OCI-LY1 (cell line): ENCODE data around the gene GRHPR.

Experiments
- H2AFZ ChIP-seq: fragments of 200-600 bp; sonication (generic), shearing (Covaris generic); 2 replicates; pipeline ENCODE4 v1.6.0; 2014; ENCODE audit warnings: antibody characterized with exemption, mild to moderate bottlenecking, low read length
- H3F3A ChIP-seq: fragments of 200-600 bp; sonication (generic), shearing (Covaris generic); 2 replicates; pipeline ENCODE4 v1.6.0; 2014; ENCODE audit warnings: mild to moderate bottlenecking, antibody characterized with exemption, low read length, moderate library complexity; ENCODE audit not compliant: insufficient read depth
- H3K27ac ChIP-seq: fragments of 200-600 bp; sonication (generic); 2 replicates; pipeline ENCODE4 v1.5.1; 2014; ENCODE audit warnings: low read length, mixed run types, mild to moderate bottlenecking, low read depth; ENCODE audit not compliant: poor library complexity, severe bottlenecking
- H3K27me3 ChIP-seq: fragments of 200-600 bp; sonication (generic); 2 replicates; pipeline ENCODE4 v1.6.0; 2014; ENCODE audit warnings: antibody characterized with exemption, mild to moderate bottlenecking, low read length, moderate library complexity; ENCODE audit not compliant: insufficient read depth
- H3K36me3 ChIP-seq: fragments of 200-600 bp; sonication (generic); 2 replicates; pipeline ENCODE4 v1.6.1; 2014; ENCODE audit warnings: mild to moderate bottlenecking, antibody characterized with exemption, low read length, moderate library complexity, mixed read lengths; ENCODE audit not compliant: insufficient read depth
- H3K4me1 ChIP-seq: fragments of 200-600 bp; sonication (generic); 2 replicates; pipeline ENCODE4 v1.5.1; 2014; ENCODE audit warnings: mild to moderate bottlenecking, low read length, moderate library complexity; ENCODE audit not compliant: insufficient read depth, severe bottlenecking
- H3K4me2 ChIP-seq: fragments of 200-600 bp; sonication (generic), shearing (Covaris generic); 2 replicates; pipeline ENCODE4 v1.6.1; 2014; ENCODE audit warnings: low read length
- H3K4me3 ChIP-seq: fragments of 200-600 bp; sonication (generic); 2 replicates; pipeline ENCODE4 v1.5.1; 2014; ENCODE audit warnings: low read length, low read depth, mild to moderate bottlenecking, mixed read lengths; ENCODE audit not compliant: poor library complexity, severe bottlenecking
- H3K79me2 ChIP-seq: fragments of 200-600 bp; shearing (Covaris generic); 2 replicates; pipeline ENCODE4 v1.6.1; 2016; ENCODE audit warnings: mixed run types, low read length, mixed read lengths; ENCODE audit not compliant: insufficient read depth
- H3K9ac ChIP-seq: fragments of 200-600 bp; sonication (generic), shearing (Covaris generic); 2 replicates; pipeline ENCODE4 v1.6.1; 2014; ENCODE audit warnings: mild to moderate bottlenecking, low read length, mixed read lengths
- H3K9me2 ChIP-seq: fragments of 200-600 bp; sonication (generic), shearing (Covaris generic); 2 replicates; pipeline ENCODE4 v1.6.1; 2014; ENCODE audit warnings: low read depth, mild to moderate bottlenecking, low read length, mixed read lengths
- H3K9me3 ChIP-seq: fragments of 200-600 bp; shearing (Covaris generic); 2 replicates; pipeline ENCODE4 v1.6.1; 2014; ENCODE audit warnings: low read length, mixed read lengths
- H4K20me1 ChIP-seq: fragments of 200-600 bp; sonication (generic), shearing (Covaris generic); 2 replicates; pipeline ENCODE4 v1.6.0; 2016; ENCODE audit warnings: mild to moderate bottlenecking, low read length; ENCODE audit not compliant: insufficient read depth
- CTCF ChIP-seq: fragments of 200-600 bp; sonication (generic), shearing (Covaris generic); IDR thresholded peaks from 2 replicates; pipeline ENCODE4 v1.5.1; 2017; ENCODE audit warnings: mild to moderate bottlenecking, antibody characterized with exemption, low read length, moderate library complexity, mixed read lengths
- EZH2 ChIP-seq: fragments of 200-600 bp; sonication (generic), shearing (Covaris generic); IDR thresholded peaks from 2 replicates; pipeline ENCODE4 v1.8.0; 2017; ENCODE audit warnings: borderline replicate concordance, mixed run types, mild to moderate bottlenecking, antibody characterized with exemption, low read length, moderate library complexity, mixed read lengths

The GRHPR gene

DNA sequence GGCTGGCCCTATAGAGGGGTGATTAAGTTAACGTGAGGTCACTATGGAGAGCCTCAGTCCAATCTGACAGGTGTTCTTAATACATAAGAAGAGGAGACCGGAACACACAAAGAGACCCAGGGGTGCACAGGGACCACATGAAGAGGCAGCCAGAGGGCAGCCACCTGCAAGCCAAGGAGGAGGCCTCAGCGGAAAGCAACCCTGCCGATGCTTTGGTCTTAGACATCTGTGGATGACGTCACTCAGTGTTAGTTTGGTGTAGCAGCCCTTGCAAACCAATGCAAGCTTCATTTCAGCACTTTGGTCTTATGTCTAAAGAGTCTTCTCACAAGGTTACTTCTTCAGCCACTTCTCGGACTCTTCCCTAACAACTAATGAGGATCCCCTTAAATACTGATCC, 47.6 kb upstream of the GRHPR start:
- no peak overlapping the region for H2AFZ ChIP-seq
- peaks cover 10% of the 10 kb centered on the region; the same call in 1 of the 2 replicates for H3F3A ChIP-seq
- H3K4me2 ChIP-seq, result peak overlapping the region; percentile 43
- peaks cover 95% of the 10 kb centered on the region for H3K4me1 ChIP-seq
- peak overlapping the region; percentile 100 for H3K27ac ChIP-seq
- H3K36me3 ChIP-seq, result no peaks in the 10 kb centered on the region
- TF ChIP-seq EZH2 (no peak), CTCF (peak; percentile 47)
- H3K79me2 ChIP-seq, result no peaks in the 10 kb centered on the region
- H3K9me2 ChIP-seq, result no peaks in the 10 kb centered on the region
- H4K20me1 ChIP-seq, result no peaks in the 10 kb centered on the region
- H3K9me3 ChIP-seq, result no peaks in the 10 kb centered on the region
- H3K9ac ChIP-seq, result peak overlapping the region; percentile 80
- peak overlapping the region; percentile 20 for H3K4me3 ChIP-seq
- no peaks in the 10 kb centered on the region for H3K27me3 ChIP-seq

DNA sequence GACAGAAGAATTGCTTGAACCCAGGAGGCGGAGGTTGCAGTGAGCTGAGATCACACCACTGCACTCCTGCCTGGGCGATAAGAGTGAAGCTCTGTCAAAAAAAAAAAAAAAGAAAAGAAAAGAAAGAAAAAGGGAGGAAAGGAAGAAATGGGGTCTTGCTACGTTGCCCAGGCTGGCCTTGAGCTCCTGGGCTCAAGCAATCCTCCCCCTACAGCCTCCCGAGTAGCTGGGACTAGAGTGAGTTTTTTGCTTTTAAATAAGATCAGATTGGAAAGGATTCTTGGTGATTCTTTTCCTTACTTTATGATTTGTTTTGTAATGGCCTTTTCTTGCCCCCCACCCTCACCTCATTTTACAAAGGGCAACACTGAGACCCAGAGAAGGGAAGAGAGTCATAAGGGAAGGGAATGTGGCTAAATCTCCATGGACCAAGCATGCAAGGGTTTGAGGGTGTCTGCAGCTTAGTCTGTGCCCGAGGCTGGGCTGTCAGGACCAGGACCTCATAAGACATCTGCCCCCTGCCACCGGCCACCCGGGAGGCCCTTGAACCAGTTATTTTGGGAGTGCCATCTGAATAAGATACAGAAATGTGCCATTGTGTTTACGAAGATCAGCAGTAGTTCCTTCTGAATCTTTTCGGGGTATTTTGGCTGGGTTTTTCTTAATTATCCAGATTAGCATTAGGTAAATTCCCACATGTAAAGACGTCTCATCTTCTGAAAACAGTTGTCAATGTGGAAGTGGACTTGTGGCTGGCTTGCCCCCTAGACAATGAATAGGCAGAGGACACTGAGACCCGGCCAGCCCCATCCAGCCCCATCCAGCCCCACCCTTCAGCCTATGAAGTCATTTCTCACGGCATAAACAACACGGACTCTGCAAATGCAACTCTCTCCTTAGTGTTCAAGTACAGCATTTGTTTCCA, 44.5 kb upstream of the GRHPR start:
- Histone ChIP-seq H3F3A (peaks cover 7% of the 10 kb centered on the region; the same call in 1 of the 2 replicates), H3K36me3 (peaks cover 4% of the 10 kb centered on the region; the same call in 1 of the 2 replicates), H3K9me2 (no peaks in the 10 kb centered on the region), H4K20me1 (no peaks in the 10 kb centered on the region), H2AFZ (no peak overlapping the region; the same call in 1 of the 2 replicates), H3K9me3 (no peaks in the 10 kb centered on the region), H3K27me3 (no peaks in the 10 kb centered on the region), H3K79me2 (no peaks in the 10 kb centered on the region), H3K9ac (peak overlapping the region; percentile 57), H3K4me2 (peak overlapping the region; percentile 29; the same call in 1 of the 2 replicates), H3K4me3 (no peak overlapping the region), H3K4me1 (peaks cover 95% of the 10 kb centered on the region), H3K27ac (peak overlapping the region; percentile 100)
- TF ChIP-seq EZH2, result no peak
- no peak for TF ChIP-seq CTCF

- peaks cover 7% of the 10 kb centered on the region; the same call in 1 of the 2 replicates for H3F3A ChIP-seq
- H3K4me3 ChIP-seq, result no peak overlapping the region
- peak overlapping the region; percentile 100 for H3K27ac ChIP-seq
- H4K20me1 ChIP-seq, result no peaks in the 10 kb centered on the region
- no peaks in the 10 kb centered on the region for H3K9me3 ChIP-seq
- H3K9ac ChIP-seq, result peak overlapping the region; percentile 57
- TF ChIP-seq CTCF (peak; percentile 12; the same call in 1 of the 2 replicates), EZH2 (no peak)
- H3K27me3 ChIP-seq, result no peaks in the 10 kb centered on the region
- H3K36me3 ChIP-seq, result peaks cover 4% of the 10 kb centered on the region; the same call in 1 of the 2 replicates
- H2AFZ ChIP-seq, result no peak overlapping the region; the same call in 1 of the 2 replicates
- H3K9me2 ChIP-seq, result no peaks in the 10 kb centered on the region
- peaks cover 95% of the 10 kb centered on the region for H3K4me1 ChIP-seq
- H3K79me2 ChIP-seq, result no peaks in the 10 kb centered on the region
- peak overlapping the region; percentile 29; the same call in 1 of the 2 replicates for H3K4me2 ChIP-seq
These were observed 43.9 kb upstream of the GRHPR start for GRCh38 chr9:37378613-37379004.
